GM12878 (cell line): ENCODE data around the gene PIP4K2A. TPM values are rescaled to one million over a fixed set of nuclear protein-coding genes. Genes with fewer than 3 reads are reported as not detected.

Experiments used
- ATAC-seq: fragments of 200-7000 bp; cut with Tn5 transposase; 3 replicates; pipeline ENCODE4 v1.9.1; 2020; ENCODE audit warnings: mild to moderate bottlenecking, moderate library complexity
- BruUV-seq: library from RNA; stranded (reverse); fragments of 400-500 nt; replicated peaks from 2 replicates; lab custom pipeline; 2021; lab: Mats Ljungman, UMichigan
- CTCF ChIA-PET: fragments of 300-600 bp; sonication (Branson Sonifier 250); formaldehyde crosslinking; extraction: SDS; loops from one replicate; lab custom pipeline; 2021; ENCODE audit warnings: inconsistent platforms; lab: Yijun Ruan, JAX
- POLR2A ChIA-PET: fragments of 350-600 bp; formaldehyde crosslinking; extraction: SDS; loops from one replicate; lab custom pipeline; 2021; ENCODE audit warnings: inconsistent platforms; lab: Charles Lee
- RAD21 ChIA-PET: fragments of 300-600 bp; sonication (Branson Sonifier 250); formaldehyde crosslinking; loops from one replicate; lab custom pipeline; 2023; ENCODE audit warnings: antibody characterized with exemption; ENCODE audit not compliant: unreplicated experiment; lab: Charles Lee
- SMC1A ChIA-PET: fragments of 300-600 bp; sonication (Branson Sonifier 250); formaldehyde crosslinking; loops from one replicate; lab custom pipeline; 2023; ENCODE audit not compliant: unreplicated experiment, uncharacterized antibody; lab: Charles Lee
- DNase-seq: peaks from one replicate; pipeline ENCODE4 v3.0.0-alpha.2; 2011; ENCODE audit warnings: low read depth, low spot score
- FAIRE-seq: peaks from 3 replicates; lab custom pipeline; 2011; peaks lifted over from hg19 to GRCh38; lab: Jason Lieb, UNC
- H2AFZ ChIP-seq: 2 replicates; pipeline ENCODE4 v1.6.0; 2011; ENCODE audit warnings: low read depth, low read length, control low read depth; ENCODE audit not compliant: control insufficient read depth
- H3K27ac ChIP-seq: 2 replicates; pipeline ENCODE4 v1.5.1; 2011; ENCODE audit warnings: control low read depth; ENCODE audit not compliant: control insufficient read depth, insufficient read depth
- H3K27me3 ChIP-seq, 2 experiments: replicated peaks in 1 of 2; 2 replicates each; pipeline versions ENCODE4 v1.6.0 to v1.6.1; 2011; ENCODE audit warnings: low read length in 1 of 2; ENCODE audit not compliant: control insufficient read depth in 2 of 2, insufficient read depth in 2 of 2
- H3K36me3 ChIP-seq, 2 experiments: 2 replicates each; pipeline ENCODE4 v1.5.1; 2011; ENCODE audit warnings: low read length in 1 of 2; ENCODE audit not compliant: control insufficient read depth in 2 of 2, insufficient read depth in 2 of 2
- H3K4me1 ChIP-seq: 2 replicates; pipeline ENCODE4 v1.6.1; 2011; ENCODE audit warnings: mild to moderate bottlenecking, low read length, moderate library complexity, mixed read lengths; ENCODE audit not compliant: control insufficient read depth, insufficient read depth
- H3K4me2 ChIP-seq: 2 replicates; pipeline ENCODE4 v1.6.0; 2011; ENCODE audit warnings: control low read depth; ENCODE audit not compliant: control insufficient read depth, insufficient read depth
- H3K4me3 ChIP-seq: fragments of 200-600 bp; sonication (generic); 2 replicates; pipeline ENCODE4 v1.5.1; 2016
- H3K79me2 ChIP-seq: 2 replicates; pipeline ENCODE4 v1.6.0; 2011; ENCODE audit warnings: low read length; ENCODE audit not compliant: control insufficient read depth, insufficient read depth
- H3K9ac ChIP-seq: 2 replicates; pipeline ENCODE4 v1.8.0; 2011; ENCODE audit warnings: low read length, control low read depth, mixed read lengths; ENCODE audit not compliant: control insufficient read depth, insufficient read depth
- H3K9me3 ChIP-seq: replicated peaks from 3 replicates; pipeline ENCODE4 v1.5.1; 2011; ENCODE audit warnings: mild to moderate bottlenecking, low read length; ENCODE audit not compliant: control insufficient read depth, insufficient read depth
- H4K20me1 ChIP-seq: 2 replicates; pipeline ENCODE4 v1.6.0; 2011; ENCODE audit not compliant: control insufficient read depth, insufficient read depth
- BCL3 ChIP-seq: IDR thresholded peaks from 2 replicates; pipeline ENCODE4 v1.6.1; 2011; ENCODE audit warnings: borderline replicate concordance, low read depth, mild to moderate bottlenecking, moderate library complexity, low read length; ENCODE audit not compliant: insufficient read depth, poor library complexity, severe bottlenecking
- CBFB ChIP-seq: IDR thresholded peaks from 2 replicates; pipeline ENCODE4 v1.6.1; 2016; ENCODE audit warnings: antibody characterized with exemption, low read depth
- EGR1 ChIP-seq, 2 experiments: IDR thresholded peaks; 1 replicate in 1 of 2; 2 replicates in 1 of 2; pipeline ENCODE4 v1.6.1; 2011 to 2012; ENCODE audit warnings: low read depth in 2 of 2, low read length in 2 of 2, borderline replicate concordance in 1 of 2, mild to moderate bottlenecking in 1 of 2, moderate library complexity in 1 of 2
- SPI1 ChIP-seq: IDR thresholded peaks from 2 replicates; pipeline ENCODE4 v1.6.1; 2011; ENCODE audit warnings: low read depth, mild to moderate bottlenecking, low read length, moderate library complexity, borderline replicate concordance; ENCODE audit not compliant: insufficient read depth
- TARDBP ChIP-seq: IDR thresholded peaks from 2 replicates; pipeline ENCODE4 v1.6.1; 2016; ENCODE audit warnings: borderline replicate concordance
- TBL1XR1 ChIP-seq: IDR thresholded peaks from 2 replicates; pipeline ENCODE4 v1.6.1; 2012; ENCODE audit warnings: low read depth, low read length, improper control_type of control experiment
- TCF12 ChIP-seq: IDR thresholded peaks from 2 replicates; pipeline ENCODE4 v1.6.1; 2011; ENCODE audit warnings: low read depth, mild to moderate bottlenecking, low read length
- WGBS: methylation state at CpG from one replicate; pipeline ENCODE4 v1.1.6; 2016; ENCODE audit warnings: low lambda C conversion rate; ENCODE audit not compliant: insufficient replicate concordance, insufficient coverage; ENCODE audit errors: missing lambda C conversion rate; 5-methylcytosine and 5-hydroxymethylcytosine counted together
- in situ Hi-C: fragments of 300-500 bp; cut with MboI; formaldehyde crosslinking; loops from 9 replicates; pipeline ENCODE4 v1.14.3; 2018; ENCODE audit warnings: mixed read lengths
- intact Hi-C: fragments of 100-400 bp; cut with micrococcal nuclease; formaldehyde crosslinking; loops from one replicate; pipeline ENCODE4 v1.14.2; 2022; ENCODE audit not compliant: unreplicated experiment
- polyA plus RNA-seq, 11 experiments: library from polyadenylated mRNA; depleted of rRNA in 4 of 11; unstranded in 6 of 11; stranded (reverse) in 5 of 11; fragments of >200 nt; fragmentation: Nextera tagmentation in 4 of 11; fragmentation: Illumina TruSeq in 1 of 11; extraction: Ambion mirVana in 4 of 11; extraction: Trizol in 1 of 11; gene quantifications; 1 replicate in 1 of 11; 2 replicates in 10 of 11; pipeline versions ENCODE4 v1.2.1 to v1.2.3, GENCODE V29; 2011 to 2016; ENCODE audit warnings: inconsistent platforms in 2 of 11, missing spikeins in 2 of 11, low read depth in 1 of 11
- total RNA-seq, 4 experiments: library from RNA; depleted of rRNA in 3 of 4; stranded (reverse); fragments of >200 nt in 3 of 4; fragmentation: Illumina TruSeq in 1 of 4; extraction: Trizol in 1 of 4; gene quantifications; 2 replicates each; pipeline versions ENCODE4 v1.2.1 to v1.2.3, GENCODE V29; 2013 to 2021
- TF ChIP-seq, protein P1 (sequence below): IDR thresholded peaks from 2 replicates; pipeline ENCODE4 v1.6.1; 2012; ENCODE audit warnings: mild to moderate bottlenecking, low read depth, low read length
- TF ChIP-seq, protein P2 (sequence below): fragments of 450-650 bp; IDR thresholded peaks from 2 replicates; pipeline ENCODE4 v1.6.1; 2017; ENCODE audit warnings: mild to moderate bottlenecking

PIP4K2A gene
- total and polyA plus RNA-seq, 10 of the 15 experiments (the other 5 are each of a cell fraction or from before 2014, with no cell fraction given) = 54.3 to 139 (median 84.4) TPM

DNA sequence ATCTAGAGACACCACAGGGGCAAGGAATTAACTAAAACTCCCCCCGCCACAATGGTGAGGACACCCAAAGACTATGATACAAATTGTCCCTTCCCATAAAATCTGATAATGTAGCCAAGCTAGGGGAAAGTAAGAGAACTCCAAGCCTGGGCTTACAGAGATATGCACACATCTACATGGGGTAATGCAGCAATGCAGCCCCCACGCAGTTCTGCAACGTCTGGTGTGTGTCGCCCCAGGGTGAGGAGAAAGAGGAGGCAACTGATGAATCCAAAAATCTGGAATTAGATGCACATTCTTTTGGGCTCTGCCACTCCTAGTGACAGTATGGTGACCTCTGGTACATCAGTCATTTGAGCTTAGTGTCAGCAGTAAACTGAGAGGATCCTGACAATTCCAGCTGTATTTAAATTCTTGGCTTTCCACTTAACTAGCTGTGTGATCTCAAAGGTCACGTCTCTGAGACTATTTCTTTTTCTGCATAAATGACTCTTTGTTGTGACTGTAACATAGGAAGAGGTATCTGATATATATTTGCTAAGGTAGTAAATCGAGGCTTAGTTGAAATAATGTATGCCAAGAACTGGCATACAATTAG, 51.5 kb downstream of the PIP4K2A start (continued):
- TF ChIP-seq, protein P1, sequence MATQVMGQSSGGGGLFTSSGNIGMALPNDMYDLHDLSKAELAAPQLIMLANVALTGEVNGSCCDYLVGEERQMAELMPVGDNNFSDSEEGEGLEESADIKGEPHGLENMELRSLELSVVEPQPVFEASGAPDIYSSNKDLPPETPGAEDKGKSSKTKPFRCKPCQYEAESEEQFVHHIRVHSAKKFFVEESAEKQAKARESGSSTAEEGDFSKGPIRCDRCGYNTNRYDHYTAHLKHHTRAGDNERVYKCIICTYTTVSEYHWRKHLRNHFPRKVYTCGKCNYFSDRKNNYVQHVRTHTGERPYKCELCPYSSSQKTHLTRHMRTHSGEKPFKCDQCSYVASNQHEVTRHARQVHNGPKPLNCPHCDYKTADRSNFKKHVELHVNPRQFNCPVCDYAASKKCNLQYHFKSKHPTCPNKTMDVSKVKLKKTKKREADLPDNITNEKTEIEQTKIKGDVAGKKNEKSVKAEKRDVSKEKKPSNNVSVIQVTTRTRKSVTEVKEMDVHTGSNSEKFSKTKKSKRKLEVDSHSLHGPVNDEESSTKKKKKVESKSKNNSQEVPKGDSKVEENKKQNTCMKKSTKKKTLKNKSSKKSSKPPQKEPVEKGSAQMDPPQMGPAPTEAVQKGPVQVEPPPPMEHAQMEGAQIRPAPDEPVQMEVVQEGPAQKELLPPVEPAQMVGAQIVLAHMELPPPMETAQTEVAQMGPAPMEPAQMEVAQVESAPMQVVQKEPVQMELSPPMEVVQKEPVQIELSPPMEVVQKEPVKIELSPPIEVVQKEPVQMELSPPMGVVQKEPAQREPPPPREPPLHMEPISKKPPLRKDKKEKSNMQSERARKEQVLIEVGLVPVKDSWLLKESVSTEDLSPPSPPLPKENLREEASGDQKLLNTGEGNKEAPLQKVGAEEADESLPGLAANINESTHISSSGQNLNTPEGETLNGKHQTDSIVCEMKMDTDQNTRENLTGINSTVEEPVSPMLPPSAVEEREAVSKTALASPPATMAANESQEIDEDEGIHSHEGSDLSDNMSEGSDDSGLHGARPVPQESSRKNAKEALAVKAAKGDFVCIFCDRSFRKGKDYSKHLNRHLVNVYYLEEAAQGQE = no peak
- TF ChIP-seq, protein P2, sequence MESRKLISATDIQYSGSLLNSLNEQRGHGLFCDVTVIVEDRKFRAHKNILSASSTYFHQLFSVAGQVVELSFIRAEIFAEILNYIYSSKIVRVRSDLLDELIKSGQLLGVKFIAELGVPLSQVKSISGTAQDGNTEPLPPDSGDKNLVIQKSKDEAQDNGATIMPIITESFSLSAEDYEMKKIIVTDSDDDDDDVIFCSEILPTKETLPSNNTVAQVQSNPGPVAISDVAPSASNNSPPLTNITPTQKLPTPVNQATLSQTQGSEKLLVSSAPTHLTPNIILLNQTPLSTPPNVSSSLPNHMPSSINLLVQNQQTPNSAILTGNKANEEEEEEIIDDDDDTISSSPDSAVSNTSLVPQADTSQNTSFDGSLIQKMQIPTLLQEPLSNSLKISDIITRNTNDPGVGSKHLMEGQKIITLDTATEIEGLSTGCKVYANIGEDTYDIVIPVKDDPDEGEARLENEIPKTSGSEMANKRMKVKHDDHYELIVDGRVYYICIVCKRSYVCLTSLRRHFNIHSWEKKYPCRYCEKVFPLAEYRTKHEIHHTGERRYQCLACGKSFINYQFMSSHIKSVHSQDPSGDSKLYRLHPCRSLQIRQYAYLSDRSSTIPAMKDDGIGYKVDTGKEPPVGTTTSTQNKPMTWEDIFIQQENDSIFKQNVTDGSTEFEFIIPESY = no peak

DNA sequence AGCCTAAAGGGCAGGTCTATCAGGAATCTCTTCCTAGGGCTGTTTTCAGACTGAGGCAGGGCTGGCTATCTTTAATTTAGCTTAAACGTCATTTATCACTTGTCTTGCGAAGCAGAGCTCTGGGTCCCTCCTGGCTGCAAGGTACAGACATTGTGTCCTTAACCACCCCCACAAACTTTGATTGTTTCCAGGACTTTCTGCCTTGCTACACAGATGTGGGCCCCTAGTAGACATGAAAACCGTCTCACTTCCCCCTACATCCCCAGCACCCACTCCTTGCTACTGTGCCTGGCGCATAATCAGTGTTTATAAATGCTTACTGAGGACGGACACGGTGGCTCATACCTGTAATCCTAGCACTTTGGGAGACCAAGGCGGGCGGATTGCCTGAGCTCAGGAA, 54.5 kb downstream of the PIP4K2A start:
- POLR2A ChIA-PET = interaction anchor here (1.3 kb wide), 1 partner anchor 9 kb away, joined by 3 read pairs; no protein-coding TSS in a partner anchor
- RAD21 ChIA-PET = interaction anchor here (0.7 to 2.0 kb wide), 3 partner anchors 9 to 11 kb away, joined by 3 to 11 read pairs (median 4); no protein-coding TSS in a partner anchor
- DNase-seq = no peak
- H3K4me2 ChIP-seq = no peak overlapping the region
- no peak overlapping the region for H3K9ac ChIP-seq
- ATAC-seq = no peak
- SMC1A ChIA-PET = interaction anchor here (0.7 to 4.7 kb wide), 9 partner anchors 10 to 108 kb away, joined by 3 to 23 read pairs (median 6); no protein-coding TSS in a partner anchor
- no peak overlapping the region for H3K4me3 ChIP-seq
- no peak overlapping the region for H3K27ac ChIP-seq
- CTCF ChIA-PET = interaction anchor here (3.9 kb wide), 1 partner anchor 11 kb away, joined by 18 read pairs; no protein-coding TSS in a partner anchor
- FAIRE-seq = no peak
- H3K36me3 ChIP-seq = peaks cover 0 to 4% of the 10 kb centered on the region in 2 experiments; a peak in 1 of 4 replicates
- no TSS peak for BruUV-seq
- TF ChIP-seq BCL3 (no peak), TARDBP (no peak), CBFB (no peak), TCF12 (no peak), EGR1 (IDR thresholded peaks at IDR 0.05; ENCODE audit: borderline replicate concordance in 1 of 2, low read depth in 2 of 2, low read length in 2 of 2) (no peak), TBL1XR1 (no peak), SPI1 (0 out of 2 replicates have a peak, but pooled peaks have one; percentile 38)
- no peaks in the 10 kb centered on the region for H3K27me3 ChIP-seq
- intact Hi-C loops = no loop called here
- H4K20me1 ChIP-seq = peaks cover 3% of the 10 kb centered on the region
- peaks cover 30% of the 10 kb centered on the region for H3K4me1 ChIP-seq
- no peak overlapping the region for H2AFZ ChIP-seq
- H3K9me3 ChIP-seq = no peaks in the 10 kb centered on the region
- peaks cover 90% of the 10 kb centered on the region for H3K79me2 ChIP-seq
- in situ Hi-C loops = no loop called here
- WGBS = 88% methylated on average over 8 of the region's 8 CpGs
